Choroid plexus epithelial cell (primary cell): ENCODE results near the gene AGXT.

ENCODE experiments used
- DNase-seq: peaks from one replicate; pipeline ENCODE4 v3.0.0-alpha.2; 2010; ENCODE audit warnings: low read depth
- H3K4me3 ChIP-seq: 2 replicates; pipeline ENCODE4 v1.5.1; 2011; ENCODE audit warnings: low read depth, mild to moderate bottlenecking, control low read depth, low read length, moderate library complexity
- CTCF ChIP-seq: conservative IDR thresholded peaks from 2 replicates; pipeline ENCODE4 v1.5.1; 2011; ENCODE audit warnings: low read depth, mild to moderate bottlenecking, control low read depth, inconsistent platforms, low read length, moderate library complexity

Gene AGXT

GRCh38 chr2:240861547-240861946 is 7.1 kb upstream of the AGXT start:
- no peak for DNase-seq
- no peak for TF ChIP-seq CTCF
- no peak overlapping the region for H3K4me3 ChIP-seq

GRCh38 chr2:240864475-240864874 is 4.1 kb upstream of the AGXT start:
- no peak for DNase-seq
- TF ChIP-seq CTCF = no peak
- no peak overlapping the region for H3K4me3 ChIP-seq

GRCh38 chr2:240865391-240865790 is 3.2 kb upstream of the AGXT start:
- DNase-seq = no peak
- no peak for TF ChIP-seq CTCF
- no peak overlapping the region for H3K4me3 ChIP-seq

GRCh38 chr2:240869109-240869955 is 708 bp downstream of the AGXT start:
- H3K4me3 ChIP-seq = no peak overlapping the region
- no peak for DNase-seq
- TF ChIP-seq CTCF = no peak

GRCh38 chr2:240869956-240870875 is 1.6 kb downstream of the AGXT start:
- no peak for DNase-seq
- TF ChIP-seq CTCF = no peak
- H3K4me3 ChIP-seq = no peak overlapping the region

- no peak for TF ChIP-seq CTCF
- no peak overlapping the region for H3K4me3 ChIP-seq
- DNase-seq = no peak
Measured at GRCh38 chr2:240871071-240871958, 2.7 kb downstream of the AGXT start.
